ENCODE results near the gene TXNRD2. TPM values are rescaled to one million over a fixed set of nuclear protein-coding genes. Genes with fewer than 3 reads are reported as not detected.

TXNRD2 gene
- total RNA-seq, 1 experiment from 2014 or later: 19.7 TPM

DNA sequence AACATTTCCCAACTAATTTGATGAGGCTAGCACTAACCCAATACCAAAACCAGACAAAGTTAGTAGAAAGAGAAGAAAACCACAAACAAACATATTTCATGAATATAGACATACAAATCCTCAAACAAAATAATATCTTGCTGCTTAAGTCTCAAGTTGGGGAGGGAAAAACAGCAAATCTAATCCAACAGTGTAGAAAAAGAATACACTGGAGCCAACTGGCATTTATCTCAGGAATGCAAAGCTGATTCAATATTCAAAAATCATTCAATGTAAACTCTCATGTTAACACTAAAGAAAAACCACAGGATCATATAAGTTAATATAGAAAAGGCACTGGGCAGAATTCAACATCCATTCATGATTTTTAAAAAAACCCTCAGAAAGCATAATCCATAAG lies 105.1 kb downstream of the TXNRD2 start:
- Histone ChIP-seq H3K79me2 (ENCODE audit: insufficient read depth, low read length) (0 out of 2 replicates have a peak, but pooled peaks cover 5% of the 10 kb centered on the region), H3K4me3 (replicated peaks in 1 of 2; ENCODE audit: low read depth in 1 of 2, low read length in 2 of 2) (no peak overlapping the region), H3K36me3 (ENCODE audit: control insufficient read depth in 1 of 2, insufficient read depth in 2 of 2, low read length in 2 of 2) (no peaks in the 10 kb centered on the region), H3K27ac (ENCODE audit: low read depth, low read length) (no peak overlapping the region), H3K27me3 (ENCODE audit: insufficient read depth, low read length) (no peaks in the 10 kb centered on the region), H3K9me2 (ENCODE audit: insufficient read depth) (no peaks in the 10 kb centered on the region), H3K9me3 (ENCODE audit: control insufficient read depth in 1 of 2, insufficient read depth in 1 of 2, low read depth in 1 of 2, low read length in 2 of 2) (no peaks in the 10 kb centered on the region), H3K4me2 (ENCODE audit: low read length) (no peak overlapping the region), H4K20me1 (ENCODE audit: insufficient read depth) (no peaks in the 10 kb centered on the region; the same call in none of the 2 replicates), H3K9ac (ENCODE audit: low read length) (no peak overlapping the region), H2AFZ (ENCODE audit: low read depth, low read length, poor library complexity, severe bottlenecking) (no peak overlapping the region), H3K4me1 (ENCODE audit: control insufficient read depth in 1 of 2, insufficient read depth in 2 of 2, low read length in 2 of 2) (no peaks in the 10 kb centered on the region)
- DNase-seq (ENCODE audit: low read depth, low spot score) (no peak), ATAC-seq (no peak)
- intact Hi-C loops (cut with micrococcal nuclease): no loop called here
- no peak for TF ChIP-seq CEBPB (IDR thresholded peaks at IDR 0.05; ENCODE audit: low read depth)
- TF ChIP-seq SP1 (IDR thresholded peaks at IDR 0.05; ENCODE audit: low read depth): no peak
- no peak for TF ChIP-seq CBX3 (IDR thresholded peaks at IDR 0.05; ENCODE audit: low read depth)
- TF ChIP-seq FOSL1 (IDR thresholded peaks at IDR 0.05; ENCODE audit: low read depth): no peak
- no peak for TF ChIP-seq SRF (IDR thresholded peaks at IDR 0.05; ENCODE audit: low read depth)
- no peak for TF ChIP-seq SIN3A (IDR thresholded peaks at IDR 0.05; ENCODE audit: low read depth)
- no peak for TF ChIP-seq ZFX (IDR thresholded peaks at IDR 0.05)
- TF ChIP-seq, protein P1, sequence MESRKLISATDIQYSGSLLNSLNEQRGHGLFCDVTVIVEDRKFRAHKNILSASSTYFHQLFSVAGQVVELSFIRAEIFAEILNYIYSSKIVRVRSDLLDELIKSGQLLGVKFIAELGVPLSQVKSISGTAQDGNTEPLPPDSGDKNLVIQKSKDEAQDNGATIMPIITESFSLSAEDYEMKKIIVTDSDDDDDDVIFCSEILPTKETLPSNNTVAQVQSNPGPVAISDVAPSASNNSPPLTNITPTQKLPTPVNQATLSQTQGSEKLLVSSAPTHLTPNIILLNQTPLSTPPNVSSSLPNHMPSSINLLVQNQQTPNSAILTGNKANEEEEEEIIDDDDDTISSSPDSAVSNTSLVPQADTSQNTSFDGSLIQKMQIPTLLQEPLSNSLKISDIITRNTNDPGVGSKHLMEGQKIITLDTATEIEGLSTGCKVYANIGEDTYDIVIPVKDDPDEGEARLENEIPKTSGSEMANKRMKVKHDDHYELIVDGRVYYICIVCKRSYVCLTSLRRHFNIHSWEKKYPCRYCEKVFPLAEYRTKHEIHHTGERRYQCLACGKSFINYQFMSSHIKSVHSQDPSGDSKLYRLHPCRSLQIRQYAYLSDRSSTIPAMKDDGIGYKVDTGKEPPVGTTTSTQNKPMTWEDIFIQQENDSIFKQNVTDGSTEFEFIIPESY (IDR thresholded peaks at IDR 0.05; ENCODE audit: extremely low read depth, insufficient replicate concordance, low read length): no peak
- TF ChIP-seq ZNF274 (IDR thresholded peaks at IDR 0.05; ENCODE audit: low read depth, low read length): no peak
- TF ChIP-seq, protein P2, sequence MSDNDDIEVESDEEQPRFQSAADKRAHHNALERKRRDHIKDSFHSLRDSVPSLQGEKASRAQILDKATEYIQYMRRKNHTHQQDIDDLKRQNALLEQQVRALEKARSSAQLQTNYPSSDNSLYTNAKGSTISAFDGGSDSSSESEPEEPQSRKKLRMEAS (IDR thresholded peaks at IDR 0.05): no peak
- TF ChIP-seq POLR2A (IDR thresholded peaks at IDR 0.05; ENCODE audit: borderline replicate concordance, extremely low read depth, insufficient read depth, insufficient read length): no peak
- TF ChIP-seq EZH2phosphoT487 (IDR thresholded peaks at IDR 0.05; ENCODE audit: borderline replicate concordance): no peak
- TF ChIP-seq YY1 (IDR thresholded peaks at IDR 0.05; ENCODE audit: extremely low read depth, insufficient replicate concordance, low read depth, low read length): no peak
- no peak for TF ChIP-seq ELF1 (IDR thresholded peaks at IDR 0.05; ENCODE audit: borderline replicate concordance, low read depth)
- TF ChIP-seq, protein P3, sequence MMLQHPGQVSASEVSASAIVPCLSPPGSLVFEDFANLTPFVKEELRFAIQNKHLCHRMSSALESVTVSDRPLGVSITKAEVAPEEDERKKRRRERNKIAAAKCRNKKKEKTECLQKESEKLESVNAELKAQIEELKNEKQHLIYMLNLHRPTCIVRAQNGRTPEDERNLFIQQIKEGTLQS (IDR thresholded peaks at IDR 0.05): no peak
- TF ChIP-seq POLR2AphosphoS5 (IDR thresholded peaks at IDR 0.05; ENCODE audit: low read depth, low read length): no peak
- TF ChIP-seq, protein P4, sequence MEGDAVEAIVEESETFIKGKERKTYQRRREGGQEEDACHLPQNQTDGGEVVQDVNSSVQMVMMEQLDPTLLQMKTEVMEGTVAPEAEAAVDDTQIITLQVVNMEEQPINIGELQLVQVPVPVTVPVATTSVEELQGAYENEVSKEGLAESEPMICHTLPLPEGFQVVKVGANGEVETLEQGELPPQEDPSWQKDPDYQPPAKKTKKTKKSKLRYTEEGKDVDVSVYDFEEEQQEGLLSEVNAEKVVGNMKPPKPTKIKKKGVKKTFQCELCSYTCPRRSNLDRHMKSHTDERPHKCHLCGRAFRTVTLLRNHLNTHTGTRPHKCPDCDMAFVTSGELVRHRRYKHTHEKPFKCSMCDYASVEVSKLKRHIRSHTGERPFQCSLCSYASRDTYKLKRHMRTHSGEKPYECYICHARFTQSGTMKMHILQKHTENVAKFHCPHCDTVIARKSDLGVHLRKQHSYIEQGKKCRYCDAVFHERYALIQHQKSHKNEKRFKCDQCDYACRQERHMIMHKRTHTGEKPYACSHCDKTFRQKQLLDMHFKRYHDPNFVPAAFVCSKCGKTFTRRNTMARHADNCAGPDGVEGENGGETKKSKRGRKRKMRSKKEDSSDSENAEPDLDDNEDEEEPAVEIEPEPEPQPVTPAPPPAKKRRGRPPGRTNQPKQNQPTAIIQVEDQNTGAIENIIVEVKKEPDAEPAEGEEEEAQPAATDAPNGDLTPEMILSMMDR (IDR thresholded peaks at IDR 0.05 in 2 of 3, conservative IDR thresholded peaks at IDR 0.05 in 1 of 3; ENCODE audit: borderline replicate concordance in 1 of 3, insufficient read depth in 1 of 3, low read depth in 2 of 3, low read length in 2 of 3): no peak
- POLR2A ChIA-PET: no interaction called here
- no TSS peak for BruUV-seq (replicated peaks)
- RAD21 ChIA-PET (ENCODE audit: low non-redundant PET in 1 of 2, low total read pairs in 2 of 2, uncharacterized antibody in 2 of 2, unreplicated experiment in 2 of 2): no interaction called here
- CTCF ChIA-PET: no interaction called here

All from HCT116 (cell line).